HL-60 (cell line): Measurements from ENCODE around the gene KCNT1.

Experiments
- TF ChIP-seq, protein P1 (sequence below): IDR thresholded peaks from one replicate; pipeline ENCODE4 v1.5.1; 2011; ENCODE audit warnings: low read length, control low read depth, inconsistent platforms; ENCODE audit not compliant: insufficient read depth
- TF ChIP-seq, protein P2 (sequence below): IDR thresholded peaks from 2 replicates; pipeline ENCODE4 v1.6.1; 2012; ENCODE audit warnings: low read depth; ENCODE audit not compliant: insufficient replicate concordance

DNA sequence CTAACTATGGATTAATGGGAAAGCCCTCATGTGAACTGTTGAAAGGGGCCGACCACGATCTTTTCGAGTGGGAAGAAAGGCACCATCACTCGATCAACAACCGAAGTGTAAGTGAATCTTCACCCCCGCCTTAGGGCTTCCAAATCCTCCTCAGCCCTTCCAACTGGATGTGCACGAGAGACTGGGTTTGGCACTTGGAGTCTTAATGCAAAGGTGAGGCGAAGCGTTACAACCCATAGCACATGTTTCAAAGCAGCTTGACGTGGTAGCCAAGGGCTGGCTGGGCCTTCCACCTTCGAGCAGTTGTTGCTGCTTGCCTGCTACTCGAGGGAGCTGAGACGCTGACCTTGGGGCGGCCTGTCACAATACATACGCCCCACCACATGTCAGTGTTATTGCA, 44.6 kb upstream of the KCNT1 start:
- TF ChIP-seq, protein P1, sequence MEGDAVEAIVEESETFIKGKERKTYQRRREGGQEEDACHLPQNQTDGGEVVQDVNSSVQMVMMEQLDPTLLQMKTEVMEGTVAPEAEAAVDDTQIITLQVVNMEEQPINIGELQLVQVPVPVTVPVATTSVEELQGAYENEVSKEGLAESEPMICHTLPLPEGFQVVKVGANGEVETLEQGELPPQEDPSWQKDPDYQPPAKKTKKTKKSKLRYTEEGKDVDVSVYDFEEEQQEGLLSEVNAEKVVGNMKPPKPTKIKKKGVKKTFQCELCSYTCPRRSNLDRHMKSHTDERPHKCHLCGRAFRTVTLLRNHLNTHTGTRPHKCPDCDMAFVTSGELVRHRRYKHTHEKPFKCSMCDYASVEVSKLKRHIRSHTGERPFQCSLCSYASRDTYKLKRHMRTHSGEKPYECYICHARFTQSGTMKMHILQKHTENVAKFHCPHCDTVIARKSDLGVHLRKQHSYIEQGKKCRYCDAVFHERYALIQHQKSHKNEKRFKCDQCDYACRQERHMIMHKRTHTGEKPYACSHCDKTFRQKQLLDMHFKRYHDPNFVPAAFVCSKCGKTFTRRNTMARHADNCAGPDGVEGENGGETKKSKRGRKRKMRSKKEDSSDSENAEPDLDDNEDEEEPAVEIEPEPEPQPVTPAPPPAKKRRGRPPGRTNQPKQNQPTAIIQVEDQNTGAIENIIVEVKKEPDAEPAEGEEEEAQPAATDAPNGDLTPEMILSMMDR: no peak
- TF ChIP-seq, protein P2, sequence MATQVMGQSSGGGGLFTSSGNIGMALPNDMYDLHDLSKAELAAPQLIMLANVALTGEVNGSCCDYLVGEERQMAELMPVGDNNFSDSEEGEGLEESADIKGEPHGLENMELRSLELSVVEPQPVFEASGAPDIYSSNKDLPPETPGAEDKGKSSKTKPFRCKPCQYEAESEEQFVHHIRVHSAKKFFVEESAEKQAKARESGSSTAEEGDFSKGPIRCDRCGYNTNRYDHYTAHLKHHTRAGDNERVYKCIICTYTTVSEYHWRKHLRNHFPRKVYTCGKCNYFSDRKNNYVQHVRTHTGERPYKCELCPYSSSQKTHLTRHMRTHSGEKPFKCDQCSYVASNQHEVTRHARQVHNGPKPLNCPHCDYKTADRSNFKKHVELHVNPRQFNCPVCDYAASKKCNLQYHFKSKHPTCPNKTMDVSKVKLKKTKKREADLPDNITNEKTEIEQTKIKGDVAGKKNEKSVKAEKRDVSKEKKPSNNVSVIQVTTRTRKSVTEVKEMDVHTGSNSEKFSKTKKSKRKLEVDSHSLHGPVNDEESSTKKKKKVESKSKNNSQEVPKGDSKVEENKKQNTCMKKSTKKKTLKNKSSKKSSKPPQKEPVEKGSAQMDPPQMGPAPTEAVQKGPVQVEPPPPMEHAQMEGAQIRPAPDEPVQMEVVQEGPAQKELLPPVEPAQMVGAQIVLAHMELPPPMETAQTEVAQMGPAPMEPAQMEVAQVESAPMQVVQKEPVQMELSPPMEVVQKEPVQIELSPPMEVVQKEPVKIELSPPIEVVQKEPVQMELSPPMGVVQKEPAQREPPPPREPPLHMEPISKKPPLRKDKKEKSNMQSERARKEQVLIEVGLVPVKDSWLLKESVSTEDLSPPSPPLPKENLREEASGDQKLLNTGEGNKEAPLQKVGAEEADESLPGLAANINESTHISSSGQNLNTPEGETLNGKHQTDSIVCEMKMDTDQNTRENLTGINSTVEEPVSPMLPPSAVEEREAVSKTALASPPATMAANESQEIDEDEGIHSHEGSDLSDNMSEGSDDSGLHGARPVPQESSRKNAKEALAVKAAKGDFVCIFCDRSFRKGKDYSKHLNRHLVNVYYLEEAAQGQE: no peak
